Colonic mucosa (tissue), 4 donors: Measurements from ENCODE around the gene CASD1. TPM values are rescaled to one million over a fixed set of nuclear protein-coding genes. Genes with fewer than 3 reads are reported as not detected.

Experiments used
- DNase-seq: peaks from one replicate; pipeline ENCODE4 v3.0.0-alpha.2; 2020
- H3K27ac ChIP-seq: fragments of 200-600 bp; one replicate; pipeline ENCODE4 v1.8.0; 2021
- H3K27me3 ChIP-seq: fragments of 200-600 bp; one replicate; pipeline ENCODE4 v1.8.0; 2021
- H3K36me3 ChIP-seq: fragments of 200-600 bp; one replicate; pipeline ENCODE4 v1.8.0; 2021
- H3K4me1 ChIP-seq: fragments of 200-600 bp; one replicate; pipeline ENCODE4 v1.8.0; 2021; ENCODE audit warnings: mild to moderate bottlenecking
- H3K4me3 ChIP-seq: fragments of 200-600 bp; one replicate; pipeline ENCODE4 v1.8.0; 2021
- H3K9ac ChIP-seq, 2 donors: one replicate each; pipeline ENCODE4 v1.7.0; 2013; ENCODE audit warnings: control low read depth in 2 of 2, low read depth in 2 of 2, low read length in 2 of 2
- H3K9me3 ChIP-seq: fragments of 200-600 bp; one replicate; pipeline ENCODE4 v1.8.0; 2021
- intact Hi-C: fragments of 100-400 bp; cut with DNase I; formaldehyde crosslinking; loops from one replicate; pipeline ENCODE4 v1.14.1; 2022
- total RNA-seq, 2 donors: library from RNA; stranded (reverse); fragmentation: NEBNext Ultra II Directional in 1 of 2; extraction: Animal tissue kit (Norgen Biotek cat#: 25700) in 1 of 2; gene quantifications; one replicate each; pipeline ENCODE4 v1.2.1, GENCODE V29; 2021
- TF ChIP-seq, protein P1 (sequence below): fragments of 200-600 bp; IDR thresholded peaks from one replicate; pipeline ENCODE4 v1.8.0; 2022; ENCODE audit warnings: antibody characterized with exemption, mild to moderate bottlenecking
- donor health status: healthy.
- donor health status: DM: no; HTN: no; CAD: no.
- donor health status: DM: no; HTN: no; CAD: no.

The CASD1 gene
- total RNA-seq, 2 donors from 2014 or later: 39.7 to 54.4 TPM

DNA sequence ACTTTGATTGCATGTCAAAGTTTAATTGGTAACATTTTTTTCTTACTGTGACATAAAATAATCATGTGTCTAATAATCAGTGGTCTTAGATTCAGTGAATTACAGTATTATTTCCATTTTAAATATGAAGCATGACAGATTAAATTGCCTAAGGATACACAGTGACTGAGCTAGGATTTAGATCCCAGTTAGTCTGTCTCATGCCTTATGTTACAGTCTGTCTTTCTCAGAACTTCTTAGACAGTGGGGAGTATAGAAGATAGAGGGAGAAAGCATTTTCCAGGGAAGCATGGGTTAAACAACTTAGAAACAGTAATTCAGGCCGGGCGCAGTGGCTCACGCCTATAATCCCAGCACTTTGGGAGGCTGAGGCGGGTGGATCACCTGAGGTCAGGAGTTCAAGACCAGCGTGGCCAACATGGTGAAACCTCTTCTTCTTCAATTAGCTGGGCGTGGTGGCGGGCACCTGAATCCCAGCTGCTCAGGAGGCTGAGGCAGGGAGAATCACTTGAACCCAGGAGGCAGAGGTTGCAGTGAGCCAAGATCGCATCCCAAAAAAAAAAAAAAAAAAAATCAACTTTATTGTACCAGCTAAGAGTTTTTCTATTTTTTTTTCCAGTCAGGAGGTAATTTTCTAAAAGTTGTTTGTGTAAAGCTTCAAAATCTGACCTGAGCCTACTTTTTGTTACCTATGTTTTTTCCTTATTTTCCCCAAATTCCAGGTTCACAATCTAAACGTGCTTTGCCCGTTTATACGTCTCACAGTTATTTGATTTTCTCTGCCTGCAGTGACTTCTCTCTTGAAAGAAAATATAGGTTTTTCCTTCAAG is 3.3 kb downstream of the CASD1 start:
- peak overlapping the region in 1 of 2 donors; percentile 52 for H3K9ac ChIP-seq
- intact Hi-C loops: no loop called here
- H3K4me1 ChIP-seq: peaks cover 12% of the 10 kb centered on the region
- TF ChIP-seq, protein P1, sequence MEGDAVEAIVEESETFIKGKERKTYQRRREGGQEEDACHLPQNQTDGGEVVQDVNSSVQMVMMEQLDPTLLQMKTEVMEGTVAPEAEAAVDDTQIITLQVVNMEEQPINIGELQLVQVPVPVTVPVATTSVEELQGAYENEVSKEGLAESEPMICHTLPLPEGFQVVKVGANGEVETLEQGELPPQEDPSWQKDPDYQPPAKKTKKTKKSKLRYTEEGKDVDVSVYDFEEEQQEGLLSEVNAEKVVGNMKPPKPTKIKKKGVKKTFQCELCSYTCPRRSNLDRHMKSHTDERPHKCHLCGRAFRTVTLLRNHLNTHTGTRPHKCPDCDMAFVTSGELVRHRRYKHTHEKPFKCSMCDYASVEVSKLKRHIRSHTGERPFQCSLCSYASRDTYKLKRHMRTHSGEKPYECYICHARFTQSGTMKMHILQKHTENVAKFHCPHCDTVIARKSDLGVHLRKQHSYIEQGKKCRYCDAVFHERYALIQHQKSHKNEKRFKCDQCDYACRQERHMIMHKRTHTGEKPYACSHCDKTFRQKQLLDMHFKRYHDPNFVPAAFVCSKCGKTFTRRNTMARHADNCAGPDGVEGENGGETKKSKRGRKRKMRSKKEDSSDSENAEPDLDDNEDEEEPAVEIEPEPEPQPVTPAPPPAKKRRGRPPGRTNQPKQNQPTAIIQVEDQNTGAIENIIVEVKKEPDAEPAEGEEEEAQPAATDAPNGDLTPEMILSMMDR: no peak
- no peaks in the 10 kb centered on the region for H3K36me3 ChIP-seq
- peak overlapping the region; percentile 96 for H3K27ac ChIP-seq
- DNase-seq: peak; percentile 63
- H3K27me3 ChIP-seq: no peaks in the 10 kb centered on the region
- no peak overlapping the region for H3K4me3 ChIP-seq
- no peaks in the 10 kb centered on the region for H3K9me3 ChIP-seq

DNA sequence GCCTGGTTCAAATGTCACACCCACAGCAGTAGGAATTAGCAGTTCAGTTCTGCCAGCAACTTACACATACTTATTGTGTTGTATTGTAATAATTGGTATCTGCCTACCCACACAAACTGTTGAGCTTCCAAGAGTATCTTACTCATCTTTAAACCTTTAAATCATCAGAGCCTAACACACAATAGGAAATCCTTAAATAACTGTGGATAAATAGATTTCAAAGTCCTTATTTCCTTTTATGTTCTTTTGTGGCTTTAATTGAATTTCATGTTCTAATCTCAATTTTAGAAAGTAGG is 3.9 kb downstream of the CASD1 start:
- no peak for DNase-seq
- TF ChIP-seq, protein P1: no peak
- H3K36me3 ChIP-seq: no peaks in the 10 kb centered on the region
- intact Hi-C loops: no loop called here
- peak overlapping the region; percentile 96 for H3K27ac ChIP-seq
- H3K27me3 ChIP-seq: no peaks in the 10 kb centered on the region
- peak overlapping the region in 1 of 2 donors; percentile 52 for H3K9ac ChIP-seq
- H3K4me1 ChIP-seq: peaks cover 12% of the 10 kb centered on the region
- no peaks in the 10 kb centered on the region for H3K9me3 ChIP-seq
- H3K4me3 ChIP-seq: no peak overlapping the region

DNA sequence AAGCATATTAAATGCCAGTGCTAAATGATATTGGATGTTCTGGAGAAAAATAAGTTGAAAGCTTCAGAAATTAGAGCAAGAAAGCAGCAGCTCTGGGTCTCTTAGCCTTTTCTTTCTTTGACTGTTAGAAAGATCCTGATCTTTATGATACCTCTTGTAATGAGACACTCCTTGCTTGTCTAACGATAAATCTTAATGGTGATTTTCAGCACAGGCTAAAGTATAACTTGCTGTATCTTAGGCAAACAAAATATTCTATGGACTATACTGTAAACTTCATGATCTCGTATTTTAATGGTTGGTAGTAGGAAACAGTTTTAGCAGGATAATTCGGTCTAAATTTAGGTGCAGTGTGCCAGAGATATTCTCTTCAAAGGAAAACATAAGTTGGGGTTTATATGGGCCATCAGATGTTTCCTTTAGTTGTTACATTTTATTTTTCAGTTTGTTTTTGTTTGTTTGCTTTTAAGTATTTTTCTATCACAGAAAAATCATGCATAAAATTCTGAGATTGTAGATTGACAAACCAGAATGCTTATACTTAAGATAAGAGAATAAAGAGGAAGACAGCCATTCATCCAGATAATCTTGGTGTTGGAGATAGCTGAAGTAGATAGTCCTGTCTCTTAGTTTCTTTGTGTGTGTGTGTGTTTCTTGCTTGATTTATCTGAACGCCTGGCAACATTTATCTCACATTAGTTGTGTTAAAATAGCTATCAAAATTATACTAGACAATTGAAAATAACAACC is 4.7 kb downstream of the CASD1 start:
- TF ChIP-seq, protein P1: no peak
- DNase-seq: no peak
- intact Hi-C loops: no loop called here
- Histone ChIP-seq H3K27me3 (no peaks in the 10 kb centered on the region), H3K4me3 (no peak overlapping the region), H3K4me1 (peaks cover 7% of the 10 kb centered on the region), H3K9me3 (no peaks in the 10 kb centered on the region), H3K9ac (no peak overlapping the region), H3K27ac (peak overlapping the region; percentile 96), H3K36me3 (no peaks in the 10 kb centered on the region)

DNA sequence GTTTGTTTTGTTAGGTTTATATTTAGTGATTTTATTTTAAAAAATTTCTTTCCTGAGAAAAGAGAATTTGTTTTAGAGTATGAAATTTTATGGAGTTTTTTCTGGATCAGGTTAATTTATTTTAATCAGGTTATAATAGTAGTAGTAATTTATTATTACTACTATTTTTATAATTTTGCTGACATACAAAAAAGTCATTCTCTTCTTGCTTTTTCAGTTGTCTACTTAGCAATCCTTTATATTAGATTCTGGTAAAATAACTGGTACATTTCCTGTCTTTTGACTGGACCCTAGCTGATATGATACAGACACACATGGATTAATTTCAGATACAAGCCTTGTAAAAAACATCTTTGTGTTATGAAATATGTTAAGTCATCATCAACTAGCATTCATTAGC is 5.3 kb downstream of the CASD1 start:
- Histone ChIP-seq H3K36me3 (no peaks in the 10 kb centered on the region), H3K9ac (no peak overlapping the region), H3K4me3 (no peak overlapping the region), H3K27ac (peak overlapping the region; percentile 96), H3K27me3 (no peaks in the 10 kb centered on the region), H3K9me3 (no peaks in the 10 kb centered on the region), H3K4me1 (peaks cover 7% of the 10 kb centered on the region)
- intact Hi-C loops: no loop called here
- no peak for DNase-seq
- TF ChIP-seq, protein P1: no peak

DNA sequence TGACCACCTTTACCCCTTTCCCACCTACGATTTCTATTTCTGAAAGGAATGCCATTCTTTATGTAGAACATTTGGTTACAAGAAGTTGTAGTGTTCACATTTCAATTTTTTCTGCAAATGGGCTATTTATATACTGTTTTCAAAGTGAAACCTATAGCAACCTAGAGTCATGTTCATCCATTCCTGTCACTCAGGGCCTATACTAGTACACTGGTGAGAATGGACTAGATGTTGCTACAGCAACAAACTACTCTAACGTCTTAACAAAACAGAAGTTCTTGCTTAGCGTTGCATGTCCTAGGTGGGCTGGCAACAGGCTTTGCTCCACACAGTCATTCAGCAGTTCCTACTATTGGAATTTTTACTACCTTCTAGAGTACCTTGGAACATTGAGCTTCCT is 16.3 kb downstream of the CASD1 start:
- no peaks in the 10 kb centered on the region for H3K4me1 ChIP-seq
- no peak overlapping the region for H3K27ac ChIP-seq
- no peak overlapping the region for H3K4me3 ChIP-seq
- no peaks in the 10 kb centered on the region for H3K27me3 ChIP-seq
- no peaks in the 10 kb centered on the region for H3K9me3 ChIP-seq
- intact Hi-C loops: loop anchor here (10.0 kb wide), 1 partner anchor 81 kb away; no protein-coding TSS in a partner anchor
- H3K9ac ChIP-seq: no peak overlapping the region
- DNase-seq: no peak
- TF ChIP-seq, protein P1: no peak
- no peaks in the 10 kb centered on the region for H3K36me3 ChIP-seq
